GM12878 (cell line): ENCODE measurements around the gene FOXP1. TPM values are rescaled to one million over a fixed set of nuclear protein-coding genes. Genes with fewer than 3 reads are reported as not detected.

Experiments
- ATAC-seq: fragments of 200-7000 bp; cut with Tn5 transposase; 3 replicates; pipeline ENCODE4 v1.9.1; 2020; ENCODE audit warnings: mild to moderate bottlenecking, moderate library complexity
- BruUV-seq: library from RNA; stranded (reverse); fragments of 400-500 nt; replicated peaks from 2 replicates; lab custom pipeline; 2021; lab: Mats Ljungman, UMichigan
- CTCF ChIA-PET: fragments of 300-600 bp; sonication (Branson Sonifier 250); formaldehyde crosslinking; extraction: SDS; loops from one replicate; lab custom pipeline; 2021; ENCODE audit warnings: inconsistent platforms; lab: Yijun Ruan, JAX
- POLR2A ChIA-PET: fragments of 350-600 bp; formaldehyde crosslinking; extraction: SDS; loops from one replicate; lab custom pipeline; 2021; ENCODE audit warnings: inconsistent platforms; lab: Charles Lee
- RAD21 ChIA-PET: fragments of 300-600 bp; sonication (Branson Sonifier 250); formaldehyde crosslinking; loops from one replicate; lab custom pipeline; 2023; ENCODE audit warnings: antibody characterized with exemption; ENCODE audit not compliant: unreplicated experiment; lab: Charles Lee
- SMC1A ChIA-PET: fragments of 300-600 bp; sonication (Branson Sonifier 250); formaldehyde crosslinking; loops from one replicate; lab custom pipeline; 2023; ENCODE audit not compliant: unreplicated experiment, uncharacterized antibody; lab: Charles Lee
- DNase-seq: peaks from one replicate; pipeline ENCODE4 v3.0.0-alpha.2; 2011; ENCODE audit warnings: low read depth, low spot score
- FAIRE-seq: peaks from 3 replicates; lab custom pipeline; 2011; peaks lifted over from hg19 to GRCh38; lab: Jason Lieb, UNC
- H2AFZ ChIP-seq: 2 replicates; pipeline ENCODE4 v1.6.0; 2011; ENCODE audit warnings: low read depth, low read length, control low read depth; ENCODE audit not compliant: control insufficient read depth
- H3K27ac ChIP-seq: 2 replicates; pipeline ENCODE4 v1.5.1; 2011; ENCODE audit warnings: control low read depth; ENCODE audit not compliant: control insufficient read depth, insufficient read depth
- H3K27me3 ChIP-seq, 2 experiments: replicated peaks in 1 of 2; 2 replicates each; pipeline versions ENCODE4 v1.6.0 to v1.6.1; 2011; ENCODE audit warnings: low read length in 1 of 2; ENCODE audit not compliant: control insufficient read depth in 2 of 2, insufficient read depth in 2 of 2
- H3K36me3 ChIP-seq, 2 experiments: 2 replicates each; pipeline ENCODE4 v1.5.1; 2011; ENCODE audit warnings: low read length in 1 of 2; ENCODE audit not compliant: control insufficient read depth in 2 of 2, insufficient read depth in 2 of 2
- H3K4me1 ChIP-seq: 2 replicates; pipeline ENCODE4 v1.6.1; 2011; ENCODE audit warnings: mild to moderate bottlenecking, low read length, moderate library complexity, mixed read lengths; ENCODE audit not compliant: control insufficient read depth, insufficient read depth
- H3K4me2 ChIP-seq: 2 replicates; pipeline ENCODE4 v1.6.0; 2011; ENCODE audit warnings: control low read depth; ENCODE audit not compliant: control insufficient read depth, insufficient read depth
- H3K4me3 ChIP-seq: fragments of 200-600 bp; sonication (generic); 2 replicates; pipeline ENCODE4 v1.5.1; 2016
- H3K79me2 ChIP-seq: 2 replicates; pipeline ENCODE4 v1.6.0; 2011; ENCODE audit warnings: low read length; ENCODE audit not compliant: control insufficient read depth, insufficient read depth
- H3K9ac ChIP-seq: 2 replicates; pipeline ENCODE4 v1.8.0; 2011; ENCODE audit warnings: low read length, control low read depth, mixed read lengths; ENCODE audit not compliant: control insufficient read depth, insufficient read depth
- H3K9me3 ChIP-seq: replicated peaks from 3 replicates; pipeline ENCODE4 v1.5.1; 2011; ENCODE audit warnings: mild to moderate bottlenecking, low read length; ENCODE audit not compliant: control insufficient read depth, insufficient read depth
- H4K20me1 ChIP-seq: 2 replicates; pipeline ENCODE4 v1.6.0; 2011; ENCODE audit not compliant: control insufficient read depth, insufficient read depth
- EZH2 ChIP-seq: IDR thresholded peaks from 2 replicates; pipeline ENCODE4 v1.6.1; 2012; ENCODE audit warnings: low read depth, mild to moderate bottlenecking, control low read depth, inconsistent platforms, low read length, borderline replicate concordance; ENCODE audit not compliant: control insufficient read depth
- IRF3 ChIP-seq: fragments of 450-650 bp; IDR thresholded peaks from 2 replicates; pipeline ENCODE4 v1.6.1; 2014; ENCODE audit warnings: mild to moderate bottlenecking
- MEF2A ChIP-seq: IDR thresholded peaks from 2 replicates; pipeline ENCODE4 v1.6.1; 2011; ENCODE audit warnings: low read depth, mild to moderate bottlenecking, low read length, moderate library complexity; ENCODE audit not compliant: insufficient read depth
- MEF2B ChIP-seq: fragments of 450-650 bp; IDR thresholded peaks from 2 replicates; pipeline ENCODE4 v1.6.1; 2018; ENCODE audit warnings: mild to moderate bottlenecking, moderate library complexity; ENCODE audit not compliant: partially characterized antibody, poor library complexity, severe bottlenecking
- NR2C1 ChIP-seq: fragments of 450-650 bp; IDR thresholded peaks from 2 replicates; pipeline ENCODE4 v1.6.1; 2017; ENCODE audit warnings: antibody characterized with exemption, mild to moderate bottlenecking, moderate library complexity
- NR2C2 ChIP-seq: IDR thresholded peaks from 2 replicates; pipeline ENCODE4 v1.6.1; 2011; ENCODE audit warnings: borderline replicate concordance, low read depth; ENCODE audit not compliant: control insufficient read depth, insufficient read length
- SKIL ChIP-seq: fragments of 450-650 bp; IDR thresholded peaks from 2 replicates; pipeline ENCODE4 v1.6.1; 2017; ENCODE audit warnings: mild to moderate bottlenecking, low read depth, inconsistent platforms; ENCODE audit not compliant: poor library complexity, severe bottlenecking
- SMAD1 ChIP-seq: fragments of 450-650 bp; IDR thresholded peaks from 2 replicates; pipeline ENCODE4 v1.6.1; 2018; ENCODE audit warnings: mild to moderate bottlenecking, low read depth; ENCODE audit not compliant: partially characterized antibody
- SMC3 ChIP-seq: IDR thresholded peaks from 2 replicates; pipeline ENCODE4 v1.6.1; 2011; ENCODE audit warnings: low read length, improper control_type of control experiment, borderline replicate concordance
- SREBF1 ChIP-seq: IDR thresholded peaks from 2 replicates; pipeline ENCODE4 v1.6.1; 2012; ENCODE audit warnings: mild to moderate bottlenecking, low read length
- TCF12 ChIP-seq: IDR thresholded peaks from 2 replicates; pipeline ENCODE4 v1.6.1; 2011; ENCODE audit warnings: low read depth, mild to moderate bottlenecking, low read length
- ZBTB40 ChIP-seq: fragments of 450-650 bp; IDR thresholded peaks from 2 replicates; pipeline ENCODE4 v1.6.1; 2016; ENCODE audit warnings: mild to moderate bottlenecking, moderate library complexity, borderline replicate concordance
- ZNF384 ChIP-seq: IDR thresholded peaks from 2 replicates; pipeline ENCODE4 v1.6.1; 2012; ENCODE audit warnings: low read depth, mild to moderate bottlenecking, low read length, improper control_type of control experiment, borderline replicate concordance
- WGBS: methylation state at CpG from one replicate; pipeline ENCODE4 v1.1.6; 2016; ENCODE audit warnings: low lambda C conversion rate; ENCODE audit not compliant: insufficient replicate concordance, insufficient coverage; ENCODE audit errors: missing lambda C conversion rate; 5-methylcytosine and 5-hydroxymethylcytosine counted together
- in situ Hi-C: fragments of 300-500 bp; cut with MboI; formaldehyde crosslinking; loops from 9 replicates; pipeline ENCODE4 v1.14.3; 2018; ENCODE audit warnings: mixed read lengths
- intact Hi-C: fragments of 100-400 bp; cut with micrococcal nuclease; formaldehyde crosslinking; loops from one replicate; pipeline ENCODE4 v1.14.2; 2022; ENCODE audit not compliant: unreplicated experiment
- polyA plus RNA-seq, 11 experiments: library from polyadenylated mRNA; depleted of rRNA in 4 of 11; unstranded in 6 of 11; stranded (reverse) in 5 of 11; fragments of >200 nt; fragmentation: Nextera tagmentation in 4 of 11; fragmentation: Illumina TruSeq in 1 of 11; extraction: Ambion mirVana in 4 of 11; extraction: Trizol in 1 of 11; gene quantifications; 1 replicate in 1 of 11; 2 replicates in 10 of 11; pipeline versions ENCODE4 v1.2.1 to v1.2.3, GENCODE V29; 2011 to 2016; ENCODE audit warnings: inconsistent platforms in 2 of 11, missing spikeins in 2 of 11, low read depth in 1 of 11
- total RNA-seq, 4 experiments: library from RNA; depleted of rRNA in 3 of 4; stranded (reverse); fragments of >200 nt in 3 of 4; fragmentation: Illumina TruSeq in 1 of 4; extraction: Trizol in 1 of 4; gene quantifications; 2 replicates each; pipeline versions ENCODE4 v1.2.1 to v1.2.3, GENCODE V29; 2013 to 2021

Gene FOXP1
- total and polyA plus RNA-seq, 10 of the 15 experiments (the other 5 are each of a cell fraction or from before 2014, with no cell fraction given), result 0.05 to 1.6 (median 0.20) TPM; not detected in 1

GRCh38 chr3:71072287-71072686, 511.2 kb downstream of the FOXP1 start (continued):
- no peak for TF ChIP-seq IRF3
- TF ChIP-seq SREBF1, result no peak
- TF ChIP-seq EZH2, result no peak
- no peak for TF ChIP-seq MEF2B

- H3K4me3 ChIP-seq, result no peak overlapping the region
- no peak for ATAC-seq
- in situ Hi-C loops, result no loop called here
- ChIA-PET SMC1A (interaction anchor here (0.7 to 0.8 kb wide), 2 partner anchors 61 to 524 kb away, joined by 3 read pairs; no protein-coding TSS in a partner anchor), CTCF (interaction anchor here (1.2 kb wide), 1 partner anchor 10 kb away, joined by 4 read pairs; no protein-coding TSS in a partner anchor), POLR2A (no interaction called here), RAD21 (no interaction called here)
- H3K9ac ChIP-seq, result no peak overlapping the region
- no peak for DNase-seq
- H3K27ac ChIP-seq, result no peak overlapping the region
- peaks cover 0 to 5% of the 10 kb centered on the region in 2 experiments; a peak in 3 of 4 replicates for H3K27me3 ChIP-seq
- intact Hi-C loops, result loop anchor here (1.0 to 5.0 kb wide), 2 partner anchors 63 to 517 kb away; no protein-coding TSS in a partner anchor
- no peaks in the 10 kb centered on the region for H3K9me3 ChIP-seq
- H3K4me1 ChIP-seq, result no peaks in the 10 kb centered on the region
- WGBS, result 55% methylated on average over 20 of the region's 20 CpGs
- BruUV-seq, result no TSS peak
- H4K20me1 ChIP-seq, result no peaks in the 10 kb centered on the region
- H3K79me2 ChIP-seq, result no peaks in the 10 kb centered on the region
- H3K4me2 ChIP-seq, result no peak overlapping the region
- H3K36me3 ChIP-seq, result no peaks in the 10 kb centered on the region
- no peak overlapping the region for H2AFZ ChIP-seq
- FAIRE-seq, result no peak
- no peak for TF ChIP-seq NR2C2
- TF ChIP-seq MEF2A, result no peak
- TF ChIP-seq TCF12, result no peak
- TF ChIP-seq ZNF384, result no peak
- no peak for TF ChIP-seq ZBTB40
- no peak for TF ChIP-seq SMC3
- TF ChIP-seq SKIL, result no peak
- TF ChIP-seq SMAD1, result no peak
- TF ChIP-seq NR2C1, result no peak
Observed at GRCh38 chr3:71070497-71071463, 512.7 kb downstream of the FOXP1 start.
